NK-92 (cell line): ENCODE measurements around the gene GIPC2.
"Not testable (repeated sequence)": the region's sequence is repeated elsewhere in the genome, so short reads cannot be mapped to it uniquely, and the experiment has no call there.

Experiments
- DNase-seq: peaks from one replicate; lab custom pipeline; 2025; ENCODE audit not compliant: unreplicated experiment; lab: John Stamatoyannopoulos, UW

Gene GIPC2

DNA sequence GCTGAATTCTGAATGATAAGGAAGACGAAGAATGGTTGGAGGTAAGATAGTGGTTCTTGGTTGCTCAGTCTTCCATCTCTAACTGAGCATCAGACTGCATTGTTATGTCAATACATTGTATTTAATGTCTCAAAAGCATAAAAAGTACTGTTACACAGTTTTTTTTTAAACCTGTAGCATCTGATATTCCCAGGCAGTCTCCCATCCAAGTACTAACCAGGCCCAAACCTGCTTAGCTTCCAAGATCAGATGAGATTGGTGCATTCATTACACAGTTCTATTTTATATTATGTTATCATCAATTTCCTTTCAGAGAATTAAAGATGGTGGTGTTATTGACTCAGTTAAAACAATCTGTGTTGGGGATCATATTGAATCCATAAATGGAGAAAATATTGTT, 48.9 kb downstream of the GIPC2 start:
- DNase-seq = no peak

DNA sequence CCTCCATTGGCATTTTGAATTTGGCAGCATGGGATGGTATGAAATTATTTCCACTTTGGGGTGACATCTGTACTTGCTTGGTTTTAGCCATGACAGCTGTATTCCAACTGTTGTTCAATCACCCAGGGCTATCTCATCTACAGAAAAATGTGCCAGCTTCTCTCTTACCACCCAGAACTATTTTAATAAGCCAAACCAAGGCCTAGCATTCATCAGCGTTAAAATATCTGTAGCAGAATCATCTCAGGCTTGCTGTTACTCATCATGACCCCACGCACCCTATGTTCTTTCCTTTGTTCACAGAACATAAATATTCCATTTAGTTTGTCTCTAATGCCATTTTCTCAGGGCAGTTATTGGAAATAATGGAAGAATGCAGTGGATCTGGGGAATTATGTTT, 49.8 kb downstream of the GIPC2 start:
- DNase-seq = no peak

DNA sequence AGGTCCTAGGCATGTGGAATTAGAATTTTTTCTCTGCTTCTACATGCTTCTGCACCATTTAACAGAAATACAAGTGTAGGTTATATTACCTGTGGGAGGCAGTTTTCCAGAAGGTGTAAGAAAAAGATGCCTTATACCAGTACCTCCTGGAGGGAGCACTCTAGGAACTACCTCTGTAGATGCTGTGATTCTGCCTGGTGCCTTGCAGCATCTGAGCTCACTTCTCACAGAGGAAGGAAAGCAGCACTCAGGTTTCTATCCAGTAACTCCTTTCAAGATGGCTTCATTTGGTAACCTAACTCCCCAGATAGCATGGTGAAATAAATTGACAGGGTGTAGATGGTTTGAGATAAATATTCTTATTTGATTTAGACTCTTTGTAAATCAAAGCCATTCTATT, 50.3 kb downstream of the GIPC2 start:
- DNase-seq = no peak

DNA sequence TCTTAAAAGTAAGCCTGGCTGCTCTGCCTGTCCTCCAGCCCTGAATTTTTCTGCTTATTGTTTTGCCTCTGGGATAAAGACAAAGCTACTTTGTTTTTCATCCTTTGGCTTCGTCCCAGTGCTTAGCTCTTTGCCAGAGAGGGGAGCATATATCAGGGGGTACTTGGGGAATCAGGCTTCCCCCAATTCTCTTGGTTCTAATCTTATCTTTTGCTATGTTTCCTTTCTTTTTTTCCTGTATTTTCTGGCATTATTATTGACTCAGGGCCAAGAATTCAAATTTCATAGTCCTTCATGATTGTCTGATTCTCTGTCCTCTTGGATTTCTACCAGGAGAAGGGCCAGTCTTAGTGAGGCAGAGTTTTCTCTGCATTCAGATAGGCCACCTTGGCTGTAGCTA, 51.2 kb downstream of the GIPC2 start:
- no peak for DNase-seq

DNA sequence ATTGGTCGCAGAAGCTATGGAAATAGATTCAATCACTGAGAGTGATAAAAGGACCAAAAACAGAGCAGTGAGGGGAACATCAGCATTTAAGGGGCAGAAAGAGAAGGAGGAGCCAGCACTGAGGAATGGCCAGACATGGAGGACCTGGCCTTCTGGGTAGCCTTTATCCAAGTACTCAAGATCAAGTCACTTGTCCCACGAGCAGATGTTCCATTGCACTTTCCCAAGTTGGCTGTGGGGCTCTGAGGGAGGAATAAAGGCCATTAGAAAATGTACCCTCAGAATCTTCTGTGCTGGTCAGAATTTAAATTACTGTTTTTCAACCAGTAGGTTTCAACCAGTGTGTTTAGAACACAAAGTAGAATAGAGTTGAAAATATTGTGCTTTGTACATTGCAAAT, 55.3 kb downstream of the GIPC2 start:
- no peak for DNase-seq

DNA sequence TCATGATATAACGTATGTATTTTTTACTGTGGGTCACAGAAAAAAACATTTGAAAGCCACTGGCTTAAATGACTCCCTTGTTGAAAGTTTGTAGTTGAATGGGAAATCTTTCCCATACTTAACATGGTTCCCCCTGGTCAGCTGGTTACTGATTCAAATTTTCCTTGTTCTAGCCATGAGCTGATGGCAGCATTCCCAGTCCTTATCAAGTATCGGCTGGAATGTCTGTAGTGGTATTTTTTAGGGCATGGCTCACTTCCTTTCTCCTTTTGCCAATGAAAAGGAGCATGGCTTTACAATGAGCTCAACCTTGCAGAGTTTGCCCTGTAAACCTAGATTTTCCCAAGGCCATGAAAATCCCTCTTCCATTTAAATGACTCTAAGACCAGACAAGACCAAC, 55.7 kb downstream of the GIPC2 start:
- no peak for DNase-seq

DNA sequence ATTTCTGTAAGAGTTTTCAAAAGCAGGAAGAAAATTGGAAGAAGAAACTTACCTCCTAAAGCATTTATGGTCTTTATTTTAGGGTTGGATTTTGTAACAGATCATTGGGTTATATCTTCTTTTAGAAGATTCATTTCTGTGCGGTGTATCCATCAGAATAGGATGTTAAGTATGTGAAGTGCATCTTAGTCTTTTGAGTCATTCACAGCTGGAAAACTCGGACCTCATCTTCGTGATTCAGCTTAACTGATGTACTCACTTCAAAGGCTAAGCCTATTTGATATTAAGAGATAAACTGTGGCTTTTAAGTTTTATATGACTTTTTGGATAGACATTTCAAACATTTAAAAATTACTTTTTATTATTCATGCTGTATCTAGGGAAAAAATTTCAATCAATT, 56.3 kb downstream of the GIPC2 start:
- no peak for DNase-seq

DNA sequence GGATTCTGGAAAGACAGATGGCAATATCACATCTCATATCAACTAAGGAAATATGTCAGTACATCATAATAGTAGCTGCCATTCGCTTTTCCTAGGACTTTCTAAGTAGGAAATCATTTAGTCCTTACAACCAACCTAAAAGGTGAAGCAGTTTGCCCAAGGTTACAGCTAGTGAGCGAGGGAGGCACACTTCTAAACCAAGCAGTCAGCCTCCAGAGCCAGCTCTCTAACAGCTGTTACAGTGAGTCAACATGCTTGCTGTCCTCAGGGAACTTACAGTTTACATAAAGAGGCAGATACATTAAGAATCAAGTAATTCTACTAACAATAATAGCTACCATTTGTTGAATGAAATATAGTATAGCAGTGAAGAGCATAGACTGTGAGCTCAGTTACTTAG, 57.1 kb downstream of the GIPC2 start:
- no peak for DNase-seq

DNA sequence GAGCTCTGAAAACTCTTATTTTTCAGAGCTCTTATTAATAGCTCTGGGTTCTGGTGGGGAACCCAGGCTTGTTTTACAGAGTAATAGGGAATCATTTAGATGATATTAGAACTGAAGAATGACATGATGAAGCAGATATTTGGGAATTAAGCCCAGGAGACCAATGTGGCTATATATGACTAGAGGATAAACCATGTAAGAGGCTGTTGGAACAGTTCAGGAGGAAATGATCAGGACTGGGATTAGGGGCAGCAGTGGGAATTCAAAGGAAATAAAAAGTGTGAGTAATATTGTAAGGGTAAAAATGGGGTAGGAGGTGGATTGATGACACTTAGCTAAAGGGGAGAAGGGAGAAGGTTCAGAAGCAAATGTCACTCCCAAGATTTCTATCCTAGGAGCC, 58.6 kb downstream of the GIPC2 start:
- DNase-seq = no peak

DNA sequence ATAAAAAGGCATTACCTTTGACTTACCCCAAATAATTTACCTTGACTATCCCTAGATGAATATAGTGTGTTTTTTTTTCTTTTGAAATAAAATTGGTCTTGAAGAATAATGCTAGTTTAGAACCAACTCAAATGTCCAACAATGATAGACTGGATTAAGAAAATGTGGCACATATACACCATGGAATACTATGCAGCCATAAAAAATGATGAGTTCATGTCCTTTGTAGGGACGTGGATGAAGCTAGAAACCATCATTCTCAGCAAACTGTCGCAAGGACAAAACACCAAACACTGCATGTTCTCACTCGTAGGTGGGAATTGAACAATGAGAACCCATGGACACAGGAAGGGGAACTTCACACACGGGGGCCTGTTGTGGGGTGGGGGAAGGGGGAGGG, 63.9 kb downstream of the GIPC2 start:
- DNase-seq = not testable (repeated sequence)

DNA sequence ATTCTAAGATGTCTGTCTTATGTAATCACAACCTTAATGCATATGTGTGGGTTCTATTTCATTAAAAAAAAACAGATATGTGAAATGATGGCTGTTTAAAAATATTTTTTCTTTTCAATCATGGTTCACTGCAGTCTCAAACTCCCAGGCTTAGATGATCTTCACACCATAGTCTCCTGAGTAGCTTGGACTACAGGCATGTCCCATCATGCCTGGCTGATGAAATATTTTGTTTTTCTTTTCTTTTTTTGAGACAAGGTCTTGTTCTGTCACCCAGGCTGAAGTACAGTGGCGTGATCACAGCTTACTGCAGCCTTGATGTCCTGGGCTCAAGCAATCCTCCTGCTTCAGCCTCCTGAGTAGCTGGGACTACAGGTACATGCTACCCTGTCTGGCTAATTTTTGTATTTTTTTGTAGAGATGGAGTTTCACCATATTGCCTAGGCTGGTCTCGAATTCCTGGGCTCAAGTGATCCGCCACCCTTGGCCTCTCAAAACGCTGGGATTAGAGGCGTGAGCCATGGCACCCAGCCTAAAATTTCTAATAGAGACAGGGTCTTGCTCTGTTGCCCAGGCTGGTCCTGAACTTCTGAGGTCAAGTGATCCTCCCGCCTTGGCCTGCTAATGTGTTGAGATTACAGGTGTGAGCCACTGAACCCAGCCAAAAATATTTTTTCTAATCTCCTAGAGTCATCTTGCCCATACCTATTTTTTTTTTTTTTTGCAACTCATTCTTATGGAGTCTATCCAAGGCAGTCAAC, 67.6 kb downstream of the GIPC2 start:
- no peak for DNase-seq

DNA sequence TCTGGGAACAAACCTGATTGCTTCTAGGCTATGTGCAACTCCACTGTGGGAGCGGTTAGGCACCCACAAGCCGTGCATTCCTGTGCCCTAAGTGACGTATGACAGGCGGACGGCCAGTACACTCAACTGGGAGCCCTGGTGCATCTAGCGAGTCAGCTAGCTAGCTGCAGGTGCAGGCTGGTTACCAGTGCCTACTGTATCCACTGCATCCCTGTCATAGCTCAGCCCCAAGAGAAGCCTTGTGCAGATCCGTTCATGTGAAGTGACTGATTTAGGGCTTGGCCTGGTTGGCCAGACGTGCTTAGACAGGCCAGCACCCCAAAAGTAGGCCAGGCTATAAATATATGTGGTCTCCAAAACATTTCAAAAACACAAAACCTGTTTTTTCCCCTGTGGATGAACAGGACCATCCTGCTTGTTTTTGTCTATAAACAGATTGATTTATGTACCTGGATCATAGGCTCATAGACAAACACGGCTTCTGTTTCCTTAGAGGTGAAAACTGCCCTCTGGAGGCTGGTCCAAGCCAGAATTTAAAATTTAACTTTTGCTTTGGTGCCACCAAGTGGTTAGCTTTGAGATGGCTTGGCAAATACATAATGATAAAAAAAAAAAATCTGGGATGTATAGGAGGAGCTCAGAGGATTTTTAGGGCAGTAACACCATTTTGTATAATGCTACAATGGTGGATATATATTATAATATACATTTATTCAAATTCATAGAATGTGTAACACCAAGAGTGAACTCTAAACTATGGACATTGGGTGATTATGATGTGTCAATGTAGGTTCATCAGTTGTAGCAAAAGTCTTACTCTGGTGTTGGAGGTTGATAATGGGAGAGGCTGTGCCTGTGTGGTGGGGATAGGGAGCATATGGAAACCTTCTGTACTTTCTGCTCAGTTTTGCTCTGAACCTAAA, 68.5 kb downstream of the GIPC2 start:
- no peak for DNase-seq

DNA sequence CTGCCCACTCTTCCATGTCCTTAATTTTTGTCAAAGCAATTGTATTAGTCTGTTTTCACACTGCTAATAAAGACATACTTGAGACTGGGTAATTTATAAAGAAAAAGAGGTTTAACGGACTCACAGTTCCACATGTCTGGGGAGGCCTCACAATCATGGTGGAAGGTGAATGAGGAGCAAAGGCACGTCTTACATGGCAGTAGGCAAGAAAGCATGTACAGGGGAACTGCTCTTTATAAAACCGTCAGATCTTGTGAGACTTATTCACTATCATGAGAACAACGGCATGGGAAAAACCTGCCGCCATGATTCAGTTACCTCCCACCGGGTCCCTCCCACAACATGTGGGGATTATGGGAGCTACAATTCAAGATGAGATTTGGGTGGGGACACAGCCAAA, 74.7 kb downstream of the GIPC2 start:
- DNase-seq = not testable (repeated sequence)

DNA sequence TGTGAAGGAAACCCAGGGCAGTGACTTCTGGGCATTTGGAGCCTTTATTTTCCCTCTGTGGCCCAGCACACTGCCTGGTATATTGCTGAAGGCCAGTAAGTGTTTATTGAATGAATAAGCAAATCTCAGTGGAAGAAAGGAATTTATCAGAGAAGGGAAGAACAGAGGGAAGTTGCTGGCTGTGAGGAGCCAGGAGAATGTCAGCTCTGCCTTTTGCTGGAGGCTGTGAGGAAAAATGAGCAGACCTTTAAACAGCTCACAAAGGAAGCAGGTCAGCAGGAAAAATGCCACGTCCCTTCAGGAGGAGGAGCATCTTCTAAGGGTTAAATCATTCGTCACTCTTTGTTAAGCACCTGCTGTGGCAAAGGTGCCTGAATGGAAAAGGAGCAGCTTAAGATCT, 75.9 kb downstream of the GIPC2 start:
- no peak for DNase-seq

DNA sequence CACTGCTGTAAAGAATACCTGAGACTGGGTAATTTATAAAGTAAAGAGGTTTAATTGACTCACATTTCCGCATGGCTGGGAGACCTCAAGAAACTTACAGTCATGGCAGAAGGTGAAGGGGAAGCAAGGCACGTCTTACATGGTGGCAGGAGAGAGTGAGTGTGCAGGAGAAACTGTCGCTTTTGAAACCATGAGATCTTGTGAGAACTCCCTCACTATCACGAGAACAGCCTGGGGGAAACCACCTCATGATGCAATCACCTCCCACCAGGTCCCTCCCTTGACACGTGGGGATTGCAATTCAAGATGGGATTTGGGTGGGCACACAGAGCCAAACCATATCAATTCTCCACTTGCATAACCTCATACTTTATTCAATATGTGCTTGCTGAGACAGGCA, 76.6 kb downstream of the GIPC2 start:
- DNase-seq = no peak

DNA sequence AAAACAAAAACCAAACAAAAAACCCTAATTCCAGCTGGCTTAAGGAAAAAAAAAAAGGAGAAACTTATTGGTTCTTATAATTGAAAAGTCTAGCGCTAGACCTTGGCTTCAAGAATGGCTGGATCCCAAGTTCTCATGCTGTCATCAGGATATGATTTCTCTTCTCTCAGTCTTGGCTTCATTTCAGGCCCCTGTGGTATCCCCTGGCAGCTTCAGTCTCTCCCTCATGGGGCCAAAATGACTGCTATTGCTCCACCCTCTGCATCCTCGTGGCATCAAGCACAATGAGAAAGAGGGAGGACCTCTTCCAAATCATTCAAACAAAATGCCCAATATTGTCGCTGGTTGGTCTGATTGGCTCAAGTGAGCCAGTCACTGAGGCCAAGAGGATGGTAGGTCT, 80.7 kb downstream of the GIPC2 start:
- DNase-seq = no peak

DNA sequence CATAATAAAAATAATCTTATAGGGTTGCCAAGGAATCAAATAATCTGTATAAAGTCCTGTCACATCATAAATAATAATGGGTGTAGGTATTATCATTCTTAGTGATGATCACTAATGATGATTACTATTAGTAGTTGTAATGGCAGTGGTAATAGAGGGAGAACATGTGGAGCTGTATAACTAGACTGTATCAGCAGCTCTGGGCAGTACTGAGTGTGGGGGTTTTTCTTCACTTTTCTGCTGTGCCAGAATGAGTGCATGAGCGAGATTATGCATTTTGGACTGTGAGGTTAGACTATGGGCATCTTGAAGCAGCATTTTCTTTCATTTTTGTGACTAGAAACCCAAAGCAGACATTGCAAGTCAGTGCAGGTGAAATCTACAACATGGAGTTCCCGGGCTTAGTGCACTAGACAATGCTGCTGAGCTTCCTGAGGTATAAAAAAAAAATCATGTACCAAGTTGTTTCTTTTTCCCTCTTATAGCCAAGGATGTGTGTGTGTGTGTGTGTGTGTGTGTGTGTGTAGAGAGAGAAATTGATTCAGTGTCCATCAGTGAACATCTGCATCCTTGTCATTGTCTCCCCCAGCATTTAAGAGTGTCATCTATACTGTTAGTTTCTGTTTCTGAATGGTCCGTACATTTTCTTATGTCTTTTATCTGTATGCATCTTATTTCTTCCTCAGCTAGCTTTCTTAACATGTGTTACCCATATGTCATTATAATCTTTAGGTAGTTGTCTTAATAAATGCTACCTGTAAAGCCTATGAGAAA, 86.6 kb downstream of the GIPC2 start:
- DNase-seq = no peak

DNA sequence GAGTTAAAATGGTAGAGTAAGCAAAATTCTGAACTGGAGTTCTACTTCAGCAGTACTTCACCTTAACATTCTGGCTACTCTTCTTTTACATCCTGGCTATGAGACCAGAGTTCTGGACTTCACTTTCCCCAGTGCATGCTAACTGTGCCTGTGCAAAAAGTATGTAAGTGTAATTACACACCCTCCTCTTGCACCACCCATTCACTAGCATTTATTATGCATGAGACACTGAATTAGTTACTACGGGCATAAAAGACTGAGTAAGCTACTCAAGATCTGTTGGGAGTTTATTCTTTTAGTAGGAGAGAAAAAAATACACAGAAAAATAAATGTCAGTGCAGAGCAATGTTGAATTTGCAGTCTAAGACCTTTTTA, 87.2 kb downstream of the GIPC2 start:
- DNase-seq = no peak

DNA sequence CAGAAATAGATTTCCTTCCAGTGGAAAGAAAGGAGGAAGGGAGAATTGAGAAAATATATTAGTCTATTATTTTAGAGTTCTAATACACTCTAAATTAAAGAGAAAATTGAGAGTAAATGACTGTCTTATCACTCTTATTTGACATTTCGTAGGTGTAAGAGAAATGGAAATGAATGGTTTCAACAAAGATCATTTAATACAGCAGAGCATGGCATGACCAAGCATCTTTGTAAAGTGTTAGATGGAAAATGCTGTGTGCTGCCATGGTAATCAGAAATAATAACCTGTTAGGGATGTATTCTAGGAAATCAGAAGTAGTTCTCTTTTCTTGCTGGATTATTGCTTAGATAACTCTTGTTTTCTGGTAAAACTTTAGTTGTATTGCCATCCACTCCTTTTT, 90.9 kb downstream of the GIPC2 start:
- no peak for DNase-seq

DNA sequence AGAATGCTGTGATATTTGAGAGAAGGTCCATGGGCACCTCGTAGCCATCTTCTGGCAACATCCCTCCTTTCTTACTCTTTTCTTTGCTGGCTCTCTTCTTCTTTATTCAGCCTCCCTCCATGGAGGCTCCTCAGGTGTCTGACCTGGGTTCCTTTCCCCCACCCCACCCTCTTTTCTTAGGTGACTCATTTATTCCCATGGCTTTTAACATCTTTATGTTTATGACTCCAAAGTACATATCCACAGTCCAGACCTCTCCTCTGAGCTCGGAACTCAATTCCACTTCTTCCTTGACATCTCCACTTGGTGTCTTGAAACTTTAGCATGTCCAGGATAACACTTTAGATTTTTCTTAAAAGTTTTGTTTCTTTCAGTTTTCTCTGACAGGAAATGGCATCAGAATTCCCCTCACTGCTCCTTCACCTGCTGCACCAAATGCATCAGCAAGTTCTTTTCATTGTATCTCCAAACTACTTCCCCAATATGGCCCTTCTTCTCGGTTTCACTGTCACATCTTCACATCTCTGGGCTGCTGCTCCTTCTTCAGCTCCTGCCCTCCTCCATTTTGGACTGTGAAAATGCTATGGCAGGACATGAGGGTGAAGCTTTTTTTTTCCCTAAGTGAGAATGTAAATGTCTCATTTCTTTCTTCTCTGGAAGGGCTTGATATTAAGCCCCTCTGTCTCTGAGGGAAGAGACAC, 95.9 kb downstream of the GIPC2 start:
- DNase-seq = no peak

DNA sequence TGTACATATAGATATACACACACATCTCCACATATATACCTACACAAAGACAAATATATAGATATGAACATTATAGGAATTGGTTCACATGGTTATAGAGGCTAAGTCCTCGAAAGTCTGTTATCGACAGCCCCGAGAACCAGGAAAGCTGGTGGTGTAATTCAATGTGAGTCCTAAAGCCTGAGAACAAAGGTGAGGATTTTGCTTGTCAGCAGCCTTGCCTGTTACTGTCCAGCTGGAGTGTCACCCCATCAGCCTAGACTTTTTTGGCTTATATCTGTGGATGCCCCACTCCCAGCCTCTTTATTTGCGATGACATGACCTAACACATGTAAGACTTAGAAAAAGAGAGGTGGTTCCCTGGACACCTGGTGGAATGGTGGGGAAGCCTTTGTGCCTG, 97.0 kb downstream of the GIPC2 start:
- DNase-seq = no peak
